IMR-90 (cell line): ENCODE data around the gene ITGA1. TPM values are rescaled to one million over a fixed set of nuclear protein-coding genes. Genes with fewer than 3 reads are reported as not detected.

Experiments used
- ATAC-seq: fragments of 200-7000 bp; cut with Tn5 transposase; 2 replicates; pipeline ENCODE4 v1.9.1; 2020; ENCODE audit warnings: low read depth, mild to moderate bottlenecking, moderate library complexity
- BruUV-seq: library from RNA; stranded (reverse); fragments of 400-500 nt; replicated peaks from 2 replicates; lab custom pipeline; 2021; lab: Mats Ljungman, UMichigan
- CTCF ChIA-PET: fragments of 300-600 bp; formaldehyde crosslinking; extraction: SDS; loops from one replicate; lab custom pipeline; 2021; ENCODE audit warnings: antibody characterized with exemption; lab: Yijun Ruan, JAX
- POLR2A ChIA-PET: fragments of 300-600 bp; sonication (Branson Sonifier 250); formaldehyde crosslinking; loops from one replicate; lab custom pipeline; 2022; ENCODE audit warnings: antibody characterized with exemption; ENCODE audit not compliant: unreplicated experiment; lab: Charles Lee
- DNase-seq: peaks from one replicate; pipeline ENCODE4 v3.0.0; 2013
- H2AFZ ChIP-seq: replicated peaks from 2 replicates; pipeline ENCODE3; 2013; ENCODE audit warnings: low read length, mild to moderate bottlenecking; ENCODE audit not compliant: poor library complexity
- H2AK5ac ChIP-seq: 2 replicates; pipeline ENCODE4 v1.6.1; 2013; ENCODE audit warnings: low read depth, low read length, inconsistent platforms
- H2AK9ac ChIP-seq: replicated peaks from 2 replicates; pipeline ENCODE3; 2013; ENCODE audit warnings: mild to moderate bottlenecking, low read depth, low read length, moderate library complexity; ENCODE audit not compliant: poor library complexity
- H2BK120ac ChIP-seq: 2 replicates; pipeline ENCODE4 v1.6.1; 2013; ENCODE audit warnings: low read depth, low read length, inconsistent platforms
- H2BK15ac ChIP-seq: 3 replicates; pipeline ENCODE4 v1.6.1; 2013; ENCODE audit warnings: low read depth, low read length, inconsistent platforms
- H2BK20ac ChIP-seq: 2 replicates; pipeline ENCODE4 v1.6.1; 2013; ENCODE audit warnings: low read depth, mild to moderate bottlenecking, inconsistent platforms, low read length, moderate library complexity
- H2BK5ac ChIP-seq: 2 replicates; pipeline ENCODE4 v1.6.1; 2013; ENCODE audit warnings: mild to moderate bottlenecking, low read depth, low read length, inconsistent platforms; ENCODE audit not compliant: poor library complexity, severe bottlenecking
- H3K14ac ChIP-seq: replicated peaks from 2 replicates; pipeline ENCODE4 v1.6.1; 2013; ENCODE audit warnings: low read depth, low read length, inconsistent platforms
- H3K18ac ChIP-seq: 2 replicates; pipeline ENCODE4 v1.6.1; 2013; ENCODE audit warnings: low read depth, low read length, control low read depth
- H3K23ac ChIP-seq: 2 replicates; pipeline ENCODE4 v1.6.1; 2013; ENCODE audit warnings: low read depth, low read length, inconsistent platforms
- H3K27ac ChIP-seq: 2 replicates; pipeline ENCODE4 v1.5.1; 2013; ENCODE audit warnings: mild to moderate bottlenecking, control low read depth, low read length; ENCODE audit not compliant: insufficient read depth
- H3K27me3 ChIP-seq: 2 replicates; pipeline ENCODE4 v1.6.1; 2013; ENCODE audit warnings: low read length; ENCODE audit not compliant: control insufficient read depth, insufficient read depth
- H3K36me3 ChIP-seq: 2 replicates; pipeline ENCODE4 v1.6.1; 2013; ENCODE audit warnings: low read length, mixed read lengths; ENCODE audit not compliant: control insufficient read depth, insufficient read depth
- H3K4ac ChIP-seq: 2 replicates; pipeline ENCODE4 v1.6.1; 2013; ENCODE audit warnings: low read depth, low read length, inconsistent platforms
- H3K4me1 ChIP-seq: 2 replicates; pipeline ENCODE4 v1.6.1; 2013; ENCODE audit warnings: low read length, mixed read lengths; ENCODE audit not compliant: control insufficient read depth, insufficient read depth
- H3K4me2 ChIP-seq: 2 replicates; pipeline ENCODE4 v1.6.1; 2013; ENCODE audit warnings: low read depth, mild to moderate bottlenecking, control low read depth, low read length, moderate library complexity
- H3K4me3 ChIP-seq: 2 replicates; pipeline ENCODE4 v1.5.1; 2013; ENCODE audit warnings: low read depth, mild to moderate bottlenecking, control low read depth, low read length, moderate library complexity; ENCODE audit not compliant: insufficient read depth
- H3K56ac ChIP-seq: 2 replicates; pipeline ENCODE4 v1.6.1; 2013; ENCODE audit warnings: low read length, inconsistent platforms; ENCODE audit not compliant: insufficient read depth; ENCODE audit errors: extremely low read depth
- H3K79me1 ChIP-seq, 2 experiments: 2 replicates each; pipeline ENCODE4 v1.6.1; 2013; ENCODE audit warnings: low read length in 2 of 2, inconsistent platforms in 1 of 2, low read depth in 1 of 2
- H3K9ac ChIP-seq: 2 replicates; pipeline ENCODE4 v1.6.1; 2013; ENCODE audit warnings: low read depth, low read length, control low read depth
- H3K9me1 ChIP-seq: 2 replicates; pipeline ENCODE4 v1.6.1; 2013; ENCODE audit warnings: low read length, inconsistent platforms; ENCODE audit not compliant: insufficient read depth
- H3K9me3 ChIP-seq: 2 replicates; pipeline ENCODE4 v1.6.1; 2013; ENCODE audit warnings: low read length; ENCODE audit not compliant: control insufficient read depth, insufficient read depth
- H4K20me1 ChIP-seq: 2 replicates; pipeline ENCODE4 v1.6.1; 2013; ENCODE audit warnings: low read length, inconsistent platforms; ENCODE audit not compliant: insufficient read depth
- H4K5ac ChIP-seq: 2 replicates; pipeline ENCODE4 v1.6.1; 2013; ENCODE audit warnings: mild to moderate bottlenecking, low read depth, low read length, control low read depth
- H4K8ac ChIP-seq, 2 experiments: 2 replicates each; pipeline ENCODE4 v1.6.1; 2013; ENCODE audit warnings: low read depth in 2 of 2, low read length in 2 of 2, control low read depth in 1 of 2, inconsistent platforms in 1 of 2
- H4K91ac ChIP-seq: 2 replicates; pipeline ENCODE4 v1.6.1; 2013; ENCODE audit warnings: low read depth, low read length, inconsistent platforms; ENCODE audit not compliant: insufficient read depth
- CEBPB ChIP-seq: IDR thresholded peaks from 2 replicates; pipeline ENCODE4 v1.6.1; 2012; ENCODE audit warnings: low read depth, low read length, improper control_type of control experiment
- FOS ChIP-seq: fragments of 150-350 bp; IDR thresholded peaks from 2 replicates; pipeline ENCODE4 v1.6.1; 2016; ENCODE audit warnings: low read depth, low read length
- MAZ ChIP-seq: IDR thresholded peaks from 2 replicates; pipeline ENCODE4 v1.6.1; 2012; ENCODE audit warnings: low read depth, mild to moderate bottlenecking, low read length, improper control_type of control experiment, moderate library complexity, borderline replicate concordance
- WGBS, 2 experiments: methylation state at CpG; one replicate each; pipeline versions ENCODE4 v1.1.5 to v1.1.7; 2013; ENCODE audit warnings: missing lambda C conversion rate in 2 of 2; ENCODE audit not compliant: insufficient read length in 1 of 2; ENCODE audit errors: extremely low coverage in 2 of 2; 5-methylcytosine and 5-hydroxymethylcytosine counted together
- dilution Hi-C: fragments of 300-500 bp; cut with HindIII; formaldehyde crosslinking; loops from one replicate; pipeline ENCODE4 v1.14.3; 2018; ENCODE audit warnings: low sequenced_read_pairs; ENCODE audit not compliant: unreplicated experiment
- in situ Hi-C: fragments of 300-500 bp; cut with MboI; formaldehyde crosslinking; loops from 3 replicates; pipeline ENCODE4 v1.14.3; 2019; ENCODE audit warnings: low sequenced_read_pairs, inconsistent platforms, mixed read lengths
- intact Hi-C: fragments of 100-400 bp; cut with micrococcal nuclease; formaldehyde crosslinking; loops from 2 replicates; pipeline ENCODE4 v1.10.0; 2022
- polyA plus RNA-seq, 3 experiments: library from polyadenylated mRNA; depleted of rRNA; stranded (reverse); fragments of >200 nt; gene quantifications; 2 replicates each; pipeline ENCODE4 v1.2.3, GENCODE V29; 2012; ENCODE audit warnings: low replicate concordance in 1 of 3
- total RNA-seq: library from RNA; depleted of rRNA; stranded (reverse); fragments of >200 nt; gene quantifications from 2 replicates; pipeline ENCODE4 v1.2.3, GENCODE V29; 2012

Gene ITGA1
- total and polyA plus RNA-seq, 2 of the 4 experiments (the other 2 are of a cell fraction): 22.3 to 95.2 TPM

DNA sequence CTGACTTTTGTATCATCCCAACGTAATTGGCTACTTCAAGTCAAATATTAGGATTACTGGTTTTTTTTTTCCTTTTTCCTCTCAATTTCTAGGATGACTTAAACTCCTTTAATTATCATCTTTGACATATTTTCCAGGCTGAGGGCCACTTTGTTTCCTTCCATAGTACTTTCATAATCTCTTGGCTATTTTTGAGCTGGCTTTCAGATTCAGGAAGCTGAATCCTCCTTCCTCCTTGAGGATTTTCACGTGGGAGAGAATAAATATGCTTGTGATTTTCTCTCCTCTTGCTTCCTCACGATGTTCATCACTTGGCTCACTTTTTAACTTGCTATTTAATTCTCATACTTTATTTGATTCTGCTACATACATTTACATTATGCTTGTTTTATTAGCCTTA is 88.1 kb downstream of the ITGA1 start:
- Histone ChIP-seq H4K5ac (peak overlapping the region; percentile 46; the same call in 1 of the 2 replicates), H4K20me1 (no peaks in the 10 kb centered on the region), H4K91ac (no peak overlapping the region), H3K9me3 (no peaks in the 10 kb centered on the region), H3K14ac (0 out of 2 replicates have a peak overlapping the region, but pooled peaks have one; percentile 37), H3K23ac (no peak overlapping the region), H3K79me1 (peaks cover 12 to 32% of the 10 kb centered on the region in 2 experiments; a peak in 3 of 4 replicates), H2BK20ac (peak overlapping the region; percentile 44; the same call in 1 of the 2 replicates), H3K9ac (no peak overlapping the region), H2AK5ac (no peak overlapping the region), H2BK15ac (no peak overlapping the region), H2BK120ac (peak overlapping the region; percentile 35; the same call in 1 of the 2 replicates), H3K4me3 (no peak overlapping the region), H3K4me1 (peaks cover 5% of the 10 kb centered on the region; the same call in 1 of the 2 replicates), H2AK9ac (no peak overlapping the region), H3K4ac (no peak overlapping the region), H2BK5ac (peak overlapping the region; percentile 72), H3K18ac (peak overlapping the region; percentile 43; the same call in 1 of the 2 replicates), H3K56ac (no peak overlapping the region), H3K27me3 (no peaks in the 10 kb centered on the region), H3K4me2 (no peak overlapping the region), H2AFZ (no peak overlapping the region), H3K36me3 (peaks cover 6% of the 10 kb centered on the region), H3K27ac (no peak overlapping the region), H3K9me1 (peaks cover 3% of the 10 kb centered on the region), H4K8ac (peak overlapping the region in 1 of 2 experiments; percentile 57; a peak in 1 of 4 replicates)
- no CpG with 5 or more reads among the region's 3 CpGs for WGBS, 2 experiments
- TF ChIP-seq MAZ (no peak), CEBPB (no peak), FOS (no peak)
- dilution Hi-C loops: no loop called here
- in situ Hi-C loops: no loop called here
- ChIA-PET POLR2A (interaction anchor here (0.7 kb wide), 1 partner anchor 148 kb away, joined by 3 read pairs; no protein-coding TSS in a partner anchor), CTCF (interaction anchor here (0.7 to 1.8 kb wide), 2 partner anchors 40 to 65 kb away, joined by 3 to 4 read pairs; no protein-coding TSS in a partner anchor)
- DNase-seq (no peak), ATAC-seq (no peak)
- intact Hi-C loops: no loop called here
- no TSS peak for BruUV-seq
